GM19238 (cell line): ENCODE measurements around the gene WT1.

Experiments used
- DNase-seq: peaks from one replicate; pipeline ENCODE4 v3.0.0; 2011; ENCODE audit warnings: low spot score; ENCODE audit not compliant: insufficient read length

Gene WT1

DNA sequence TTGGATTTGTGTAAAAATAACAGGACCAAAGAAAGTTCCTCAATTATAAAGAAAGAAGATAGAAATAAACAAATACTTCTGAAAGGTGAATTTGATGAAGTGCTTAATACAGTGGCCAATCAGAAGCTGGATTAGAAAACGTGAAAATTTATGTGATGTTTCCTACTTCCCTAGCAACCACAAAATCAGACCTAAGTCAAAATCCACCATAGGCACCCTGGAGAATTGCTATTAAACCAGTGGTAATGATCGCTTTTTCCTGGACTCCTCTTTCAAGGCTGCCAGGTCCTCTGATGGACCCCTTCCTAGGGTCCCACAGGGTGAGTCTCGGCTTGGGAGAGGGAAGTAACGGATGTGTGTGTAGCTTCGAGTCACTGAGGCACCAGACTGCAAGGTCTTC lies 9.6 kb downstream of the WT1 start:
- no peak for DNase-seq

- no peak for DNase-seq
Observed at GRCh38 chr11:32422545-32422944, 12.8 kb downstream of the WT1 start.

GRCh38 chr11:32421992-32422391 lies 13.3 kb downstream of the WT1 start:
- DNase-seq: no peak

- DNase-seq: peak; percentile 69
Observed at GRCh38 chr11:32420937-32421901, 14.1 kb downstream of the WT1 start.

DNA sequence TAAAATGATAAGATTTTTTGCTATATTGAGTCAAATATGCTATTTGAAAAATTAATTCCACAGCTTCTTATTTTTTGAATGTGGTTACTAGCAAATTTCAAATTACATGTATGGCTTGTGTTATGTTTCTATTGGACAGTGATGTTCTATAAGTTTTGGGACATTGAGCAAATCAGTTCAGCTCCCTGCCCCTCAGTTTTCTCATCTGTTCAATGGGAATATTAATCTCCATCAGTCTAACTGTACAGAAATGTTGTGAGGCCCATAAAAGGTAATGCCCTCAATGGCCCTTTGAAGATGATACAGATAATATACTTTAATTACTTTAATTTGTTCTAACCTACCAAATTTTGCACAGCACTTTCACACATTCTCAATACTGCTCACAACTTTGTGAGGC lies 15.2 kb downstream of the WT1 start:
- no peak for DNase-seq

DNA sequence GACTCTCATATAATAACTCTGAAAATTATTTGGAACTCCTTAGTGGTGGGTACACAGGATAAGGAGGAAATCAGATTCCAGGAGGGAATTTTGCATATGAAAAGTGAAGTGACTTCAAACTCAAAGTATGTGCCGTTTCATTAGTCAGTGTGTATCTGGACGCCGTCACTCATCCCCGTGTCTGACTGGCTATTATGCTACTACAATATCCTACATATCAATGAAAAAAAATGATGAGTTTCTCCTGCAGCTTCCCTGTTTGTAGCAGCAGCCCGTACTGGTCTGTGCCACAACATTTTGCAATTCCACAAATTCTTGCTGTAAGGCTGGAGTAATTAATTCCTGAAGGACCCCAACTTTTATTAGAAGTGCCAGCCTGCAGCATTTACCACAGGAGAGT lies 16.5 kb downstream of the WT1 start:
- no peak for DNase-seq

- no peak for DNase-seq
Observed at GRCh38 chr11:32417806-32418205, 17.5 kb downstream of the WT1 start.

DNA sequence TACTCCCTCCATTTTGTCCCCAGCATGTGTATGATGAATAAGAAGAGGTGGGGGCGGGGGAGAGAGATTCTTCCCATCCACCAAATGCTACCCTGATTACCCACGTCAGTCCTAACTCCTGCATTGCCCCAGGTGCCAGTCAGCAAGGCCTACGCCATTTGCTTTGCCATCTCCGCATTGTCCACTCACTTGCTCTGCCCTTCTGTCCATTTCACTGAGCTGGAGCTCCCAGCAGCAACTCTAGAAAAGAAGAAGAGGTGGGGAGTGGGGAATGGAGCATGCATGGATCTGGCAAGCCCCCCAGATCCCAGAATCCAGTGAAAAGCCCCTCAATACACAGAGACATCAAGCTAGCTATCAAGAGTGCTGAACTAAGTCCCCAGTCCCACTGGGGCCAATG lies 19.0 kb downstream of the WT1 start:
- DNase-seq: no peak

DNA sequence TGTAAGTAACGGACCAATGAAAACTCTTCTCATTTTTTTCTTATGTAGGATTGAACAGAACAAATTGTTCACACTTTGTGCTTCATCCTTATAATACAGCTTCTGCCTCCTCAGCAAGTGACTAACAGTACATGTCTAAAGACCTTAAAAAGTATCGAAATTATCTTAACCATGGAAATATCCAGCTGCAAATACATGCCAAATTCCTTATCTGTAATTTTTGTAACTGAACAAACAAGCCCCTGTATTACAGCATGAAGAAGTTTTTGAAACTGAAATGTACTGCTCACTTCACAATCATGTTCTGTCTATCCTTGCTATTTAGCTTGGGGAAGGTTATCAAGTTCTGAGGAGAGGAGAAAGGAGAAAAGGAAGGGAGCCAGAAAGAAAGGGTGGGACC lies 20.4 kb downstream of the WT1 start:
- no peak for DNase-seq

DNA sequence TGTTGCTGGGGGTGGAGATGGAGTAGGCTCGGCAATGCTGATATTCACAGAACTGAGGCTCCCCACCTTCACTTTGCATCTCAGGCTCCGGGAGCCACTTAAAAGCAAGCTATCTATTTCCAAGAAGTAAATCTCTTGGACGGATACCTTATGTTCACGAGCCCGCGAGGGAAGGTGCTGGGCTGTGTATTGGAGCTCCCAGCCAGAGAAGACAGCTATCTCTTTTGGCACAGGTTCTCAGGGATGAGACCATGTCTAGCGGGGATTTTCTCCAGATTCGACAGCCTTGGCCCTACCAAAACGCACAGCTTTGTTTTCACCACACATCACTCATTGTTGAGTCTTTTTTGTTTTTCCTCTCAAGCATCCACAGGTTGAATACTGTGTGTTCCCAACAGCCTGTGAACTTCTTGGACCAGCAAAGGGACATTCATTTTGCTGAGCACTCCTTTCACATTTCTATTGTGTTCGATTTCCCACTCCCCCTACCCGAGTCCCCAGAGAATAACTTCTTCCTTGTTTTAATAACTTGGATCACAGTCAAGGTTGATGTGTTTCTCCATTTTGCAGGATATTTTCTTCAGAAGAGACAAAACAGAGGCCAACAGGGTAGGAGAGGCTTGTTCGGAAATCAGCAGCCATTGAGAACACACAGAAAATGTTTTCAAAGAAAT lies 23.3 kb downstream of the WT1 start:
- no peak for DNase-seq

DNA sequence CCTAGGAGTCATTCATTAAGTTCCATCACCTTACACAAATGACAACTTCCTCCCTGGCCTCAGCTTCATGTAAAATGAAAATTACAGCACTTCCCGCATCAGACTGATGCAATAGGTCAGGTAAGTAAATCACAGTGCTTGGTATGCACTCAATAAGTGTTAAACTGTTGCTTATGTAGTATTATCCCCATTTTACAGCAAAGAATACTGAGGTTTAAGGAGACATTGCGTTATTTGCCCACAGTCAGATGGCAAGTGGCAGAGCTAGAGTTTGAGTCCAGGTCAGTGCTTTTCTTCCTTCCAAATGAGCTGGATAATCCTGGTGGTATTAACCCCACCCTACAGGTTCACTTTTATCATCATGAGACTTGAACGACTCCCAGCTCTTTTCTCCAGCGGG lies 29.7 kb downstream of the WT1 start:
- DNase-seq: no peak

GRCh38 chr11:32402836-32403235 lies 32.5 kb downstream of the WT1 start:
- DNase-seq: no peak

- DNase-seq: no peak
Observed at GRCh38 chr11:32400670-32401369, 34.5 kb downstream of the WT1 start.

GRCh38 chr11:32400196-32400595 lies 35.1 kb downstream of the WT1 start:
- DNase-seq: no peak

DNA sequence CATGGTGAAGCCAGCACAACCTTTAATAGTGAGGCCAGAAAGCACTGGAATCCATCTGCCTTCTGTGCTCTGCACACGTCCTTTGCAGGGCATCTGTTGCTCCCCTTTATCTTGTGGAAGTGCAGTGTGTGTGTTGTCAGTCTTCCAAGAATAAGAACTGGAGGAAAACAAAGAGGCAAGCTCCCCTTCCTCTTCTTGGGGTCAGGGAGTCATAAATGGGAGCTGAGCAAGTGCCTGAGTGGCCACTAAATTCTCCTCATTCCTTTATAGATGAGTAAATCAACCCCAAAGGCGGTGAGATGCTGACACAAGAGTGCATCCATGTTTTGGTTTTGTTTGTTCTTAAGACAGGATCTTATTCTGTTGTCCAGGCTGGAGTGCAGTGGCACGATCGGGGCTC lies 38.3 kb downstream of the WT1 start:
- DNase-seq: no peak

- DNase-seq: no peak
Observed at GRCh38 chr11:32396331-32396730, 39.0 kb downstream of the WT1 start.

GRCh38 chr11:32395127-32395526 lies 40.2 kb downstream of the WT1 start:
- no peak for DNase-seq

GRCh38 chr11:32392840-32393239 lies 42.5 kb downstream of the WT1 start:
- no peak for DNase-seq

DNA sequence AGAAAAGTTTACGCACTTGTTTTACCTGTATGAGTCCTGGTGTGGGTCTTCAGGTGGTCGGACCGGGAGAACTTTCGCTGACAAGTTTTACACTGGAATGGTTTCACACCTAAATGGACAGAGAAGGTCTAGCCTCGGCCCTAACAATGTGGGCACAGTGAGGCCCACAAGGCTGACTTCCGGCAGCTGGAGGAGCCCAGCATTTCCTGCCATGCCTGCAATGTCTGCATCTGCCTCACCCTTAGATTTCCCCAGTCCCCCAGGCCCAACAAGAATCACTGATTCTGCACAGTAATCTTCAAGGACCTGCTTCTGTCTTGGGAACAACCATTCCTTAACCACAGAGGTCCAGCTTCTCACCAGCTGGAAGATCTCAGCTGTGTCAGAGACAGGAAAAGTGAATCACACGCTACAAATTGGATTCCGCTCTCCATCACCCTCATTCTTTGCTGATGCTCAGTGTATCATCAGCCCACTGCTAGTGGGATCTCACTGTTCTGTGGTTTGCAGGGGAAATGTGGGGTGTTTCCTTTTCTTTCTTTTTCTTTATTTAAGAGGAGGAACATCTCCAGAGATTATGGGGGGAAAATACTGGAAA lies 43.3 kb downstream of the WT1 start:
- DNase-seq: no peak

DNA sequence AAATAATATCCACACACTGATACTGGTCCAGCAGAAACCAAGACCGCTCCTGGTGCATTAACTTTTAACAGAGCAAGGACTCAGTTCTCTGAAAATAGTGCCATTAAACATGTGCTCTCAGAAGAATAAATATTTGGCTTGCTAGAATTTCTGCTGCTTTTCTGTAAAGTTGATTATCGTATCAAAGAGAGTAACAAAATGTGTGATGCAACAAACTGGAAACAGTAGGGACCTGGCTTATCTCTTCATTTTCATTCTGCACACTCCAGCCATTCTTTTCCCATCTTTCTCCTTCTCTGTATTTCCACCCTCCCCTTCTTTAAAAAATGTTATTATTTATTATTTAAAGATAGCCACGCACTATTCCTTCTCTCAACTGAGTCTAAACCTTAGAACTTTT lies 43.9 kb downstream of the WT1 start:
- no peak for DNase-seq

GRCh38 chr11:32390712-32391111 lies 44.6 kb downstream of the WT1 start:
- DNase-seq: no peak
